Stimulated activated CD4-positive, alpha-beta T cell treated with anti-CD3 and anti-CD28 coated beads, Interleukin-4, amount 100 ng/mL, for 1 hour (primary cell): ENCODE data around the gene CLEC9A.
"Not testable (repeated sequence)": the region's sequence is repeated elsewhere in the genome, so short reads cannot be mapped to it uniquely, and the experiment has no call there.

ENCODE experiments used
- DNase-seq: peaks from one replicate; pipeline ENCODE4 v3.0.0-alpha.2; 2020

The CLEC9A gene

GRCh38 chr12:10030446-10030845, at the start of gene CLEC9A:
CLEC9A (plus strand) TSS chr12:10030682; CDS start chr12:10052688, 22,006 bp downstream.
- no peak for DNase-seq

- DNase-seq = no peak
Measured at GRCh38 chr12:9991876-9992275, 38.6 kb upstream of the CLEC9A start.

GRCh38 chr12:9992296-9992695, 38.2 kb upstream of the CLEC9A start:
- DNase-seq = no peak

GRCh38 chr12:9999016-9999415, 31.5 kb upstream of the CLEC9A start, which contains the start of gene CLEC1B:
CLEC1B (minus strand) TSS chr12:9999121; CDS start chr12:9999100, 21 bp downstream.
- no peak for DNase-seq

- no peak for DNase-seq
Measured at GRCh38 chr12:10001171-10001776, 29.2 kb upstream of the CLEC9A start.

GRCh38 chr12:10012630-10013330, 17.7 kb upstream of the CLEC9A start:
- no peak for DNase-seq

- no peak for DNase-seq
Measured at GRCh38 chr12:10015450-10015849, 15.0 kb upstream of the CLEC9A start.

- no peak for DNase-seq
Measured at GRCh38 chr12:10016881-10017280, 13.6 kb upstream of the CLEC9A start.

- no peak for DNase-seq
Measured at GRCh38 chr12:10018386-10018785, 12.1 kb upstream of the CLEC9A start.

GRCh38 chr12:10021342-10021741, 9.1 kb upstream of the CLEC9A start:
- DNase-seq = no peak

GRCh38 chr12:10025236-10025635, 5.2 kb upstream of the CLEC9A start:
- DNase-seq = no peak

- not testable (repeated sequence) for DNase-seq
Measured at GRCh38 chr12:10026666-10027065, 3.8 kb upstream of the CLEC9A start.

GRCh38 chr12:10027311-10027710, 3.2 kb upstream of the CLEC9A start:
- DNase-seq = no peak

- no peak for DNase-seq
Measured at GRCh38 chr12:10027721-10028120, 2.8 kb upstream of the CLEC9A start.

- no peak for DNase-seq
Measured at GRCh38 chr12:10031321-10031720, 839 bp downstream of the CLEC9A start.

- DNase-seq = no peak
Measured at GRCh38 chr12:10031771-10032175, 1.3 kb downstream of the CLEC9A start.

GRCh38 chr12:10033783-10034545, 3.5 kb downstream of the CLEC9A start:
- DNase-seq = no peak

GRCh38 chr12:10042167-10042566, 11.7 kb downstream of the CLEC9A start:
- DNase-seq = no peak

- no peak for DNase-seq
Measured at GRCh38 chr12:10048526-10048925, 18.0 kb downstream of the CLEC9A start.

- DNase-seq = no peak
Measured at GRCh38 chr12:10052193-10052913, 21.9 kb downstream of the CLEC9A start.

GRCh38 chr12:10058387-10058786, 27.9 kb downstream of the CLEC9A start:
- DNase-seq = no peak

- no peak for DNase-seq
Measured at GRCh38 chr12:10065241-10065640, 34.8 kb downstream of the CLEC9A start.

- DNase-seq = no peak
Measured at GRCh38 chr12:10067264-10067663, 36.8 kb downstream of the CLEC9A start.
